GM19043 (cell line): ENCODE results near the gene COL18A1.

Experiments
- ATAC-seq: cut with Tn5 transposase; IDR thresholded peaks from one replicate; pipeline ENCODE4 v1.9.1; 2021; ENCODE audit warnings: low read depth; ENCODE audit not compliant: unreplicated experiment

Gene COL18A1

GRCh38 chr21:45511661-45512431, 106.9 kb downstream of the COL18A1 start:
- no peak for ATAC-seq

GRCh38 chr21:45512626-45513002, 107.6 kb downstream of the COL18A1 start:
- ATAC-seq, result no peak

GRCh38 chr21:45513003-45513717, 108.2 kb downstream of the COL18A1 start:
- ATAC-seq, result no peak

- no peak for ATAC-seq
Observed at GRCh38 chr21:45513741-45514310, 108.9 kb downstream of the COL18A1 start.

- no peak for ATAC-seq
Observed at GRCh38 chr21:45514311-45515021, 109.5 kb downstream of the COL18A1 start.

GRCh38 chr21:45515241-45516061, 110.5 kb downstream of the COL18A1 start:
- no peak for ATAC-seq

- no peak for ATAC-seq
Observed at GRCh38 chr21:45516071-45516670, 111.2 kb downstream of the COL18A1 start.

GRCh38 chr21:45516671-45517151, 111.7 kb downstream of the COL18A1 start:
- no peak for ATAC-seq

GRCh38 chr21:45517249-45518065, 112.5 kb downstream of the COL18A1 start:
- ATAC-seq, result no peak

- ATAC-seq, result no peak
Observed at GRCh38 chr21:45518742-45519141, 113.8 kb downstream of the COL18A1 start.

- no peak for ATAC-seq
Observed at GRCh38 chr21:45519182-45519581, 114.2 kb downstream of the COL18A1 start.

GRCh38 chr21:45521241-45521640, 116.3 kb downstream of the COL18A1 start:
- ATAC-seq, result no peak

GRCh38 chr21:45522381-45522780, 117.4 kb downstream of the COL18A1 start:
- no peak for ATAC-seq

GRCh38 chr21:45522986-45523385, 118.0 kb downstream of the COL18A1 start:
- ATAC-seq, result no peak

GRCh38 chr21:45523411-45524101, 118.6 kb downstream of the COL18A1 start:
- no peak for ATAC-seq

- no peak for ATAC-seq
Observed at GRCh38 chr21:45524756-45525152, 119.8 kb downstream of the COL18A1 start.

- no peak for ATAC-seq
Observed at GRCh38 chr21:45525153-45525909, 120.4 kb downstream of the COL18A1 start.

- ATAC-seq, result no peak
Observed at GRCh38 chr21:45525910-45526306, 120.9 kb downstream of the COL18A1 start.
